HL-60/S4 (cell line): Measurements from ENCODE around the gene HSPA6.
"Not testable (repeated sequence)": the region's sequence is repeated elsewhere in the genome, so short reads cannot be mapped to it uniquely, and the experiment has no call there.

ENCODE experiments used
- in situ Hi-C: fragments of 300-500 bp; cut with MboI; formaldehyde crosslinking; loops from 2 replicates; pipeline ENCODE4 v1.14.3; 2022; ENCODE audit warnings: low sequenced_read_pairs

Gene HSPA6

GRCh38 chr1:161531986-161532643, 7.8 kb downstream of the HSPA6 start:
- in situ Hi-C loops = no loop called here

GRCh38 chr1:161532644-161533567, 8.6 kb downstream of the HSPA6 start:
- in situ Hi-C loops = not testable (repeated sequence)

- in situ Hi-C loops = not testable (repeated sequence)
These were observed 12.8 kb downstream of the HSPA6 start for GRCh38 chr1:161537068-161537669.

GRCh38 chr1:161538925-161539479, 14.7 kb downstream of the HSPA6 start:
- in situ Hi-C loops = not testable (repeated sequence)

GRCh38 chr1:161539731-161540569, 15.6 kb downstream of the HSPA6 start:
- in situ Hi-C loops = not testable (repeated sequence)

GRCh38 chr1:161540570-161540960, 16.2 kb downstream of the HSPA6 start:
- in situ Hi-C loops = not testable (repeated sequence)

- in situ Hi-C loops = not testable (repeated sequence)
These were observed 17.8 kb downstream of the HSPA6 start for GRCh38 chr1:161542091-161542559.

- in situ Hi-C loops = not testable (repeated sequence)
These were observed 18.8 kb downstream of the HSPA6 start for GRCh38 chr1:161543125-161543524.

- in situ Hi-C loops = not testable (repeated sequence)
These were observed 20.8 kb downstream of the HSPA6 start for GRCh38 chr1:161545005-161545731.

GRCh38 chr1:161547995-161548741, 23.8 kb downstream of the HSPA6 start:
- in situ Hi-C loops = not testable (repeated sequence)

GRCh38 chr1:161548749-161549406, 24.5 kb downstream of the HSPA6 start:
- in situ Hi-C loops = not testable (repeated sequence)

- in situ Hi-C loops = no loop called here
These were observed 25.3 kb downstream of the HSPA6 start, which contains the start of gene FCGR3A for GRCh38 chr1:161549652-161550051. Gene FCGR3A (minus strand): TSS chr1:161549818. CDS start chr1:161549736, 82 bp downstream.

GRCh38 chr1:161550942-161551341, 26.6 kb downstream of the HSPA6 start:
- in situ Hi-C loops = not testable (repeated sequence)

- in situ Hi-C loops = not testable (repeated sequence)
These were observed 29.3 kb downstream of the HSPA6 start for GRCh38 chr1:161553631-161554030.

- in situ Hi-C loops = not testable (repeated sequence)
These were observed 30.0 kb downstream of the HSPA6 start for GRCh38 chr1:161554340-161554739.

- in situ Hi-C loops = not testable (repeated sequence)
These were observed 30.6 kb downstream of the HSPA6 start for GRCh38 chr1:161554815-161555417.

GRCh38 chr1:161556143-161556542, 31.8 kb downstream of the HSPA6 start:
- in situ Hi-C loops = not testable (repeated sequence)

GRCh38 chr1:161556990-161557389, 32.6 kb downstream of the HSPA6 start:
- in situ Hi-C loops = not testable (repeated sequence)
